Stimulated activated CD8-positive, alpha-beta memory T cell treated with anti-CD3 and anti-CD28 coated beads, Interleukin-7, amount 100 ng/mL, for 24 hours (primary cell): ENCODE data around the gene GOSR2.
"Not testable (repeated sequence)": the region's sequence is repeated elsewhere in the genome, so short reads cannot be mapped to it uniquely, and the experiment has no call there.

ENCODE experiments used
- DNase-seq: peaks from one replicate; pipeline ENCODE4 v3.0.0-alpha.2; 2020; ENCODE audit warnings: low read depth

Gene GOSR2

GRCh38 chr17:46964315-46965265, 41.6 kb downstream of the GOSR2 start:
- no peak for DNase-seq

GRCh38 chr17:46968224-46968834, 45.4 kb downstream of the GOSR2 start:
- DNase-seq: no peak

GRCh38 chr17:46968896-46969295, 45.9 kb downstream of the GOSR2 start:
- DNase-seq: no peak

GRCh38 chr17:46971647-46972300, 48.8 kb downstream of the GOSR2 start:
- DNase-seq: no peak

GRCh38 chr17:46972346-46972745, 49.4 kb downstream of the GOSR2 start:
- no peak for DNase-seq

GRCh38 chr17:46974086-46974485, 51.1 kb downstream of the GOSR2 start:
- no peak for DNase-seq

DNA sequence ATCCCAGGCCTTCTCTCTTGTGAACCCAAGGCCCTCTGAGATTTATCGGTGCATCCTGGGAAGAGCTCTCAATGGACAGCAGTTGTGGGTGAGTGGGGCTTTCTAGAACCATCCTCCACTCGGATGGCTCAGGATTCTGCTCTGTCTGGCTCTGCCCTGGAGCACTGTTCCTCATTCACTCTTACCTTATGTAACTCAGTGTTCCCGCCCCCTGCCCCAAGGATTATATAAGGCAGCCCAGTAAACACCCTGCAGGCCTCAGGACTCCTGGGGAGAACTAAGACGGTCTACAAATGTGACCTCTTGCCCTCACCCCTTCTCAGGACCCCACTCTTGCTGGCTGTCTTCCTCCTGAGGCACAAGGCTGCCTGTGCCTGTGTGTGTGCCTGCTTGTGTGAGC, 52.3 kb downstream of the GOSR2 start:
- DNase-seq: no peak

DNA sequence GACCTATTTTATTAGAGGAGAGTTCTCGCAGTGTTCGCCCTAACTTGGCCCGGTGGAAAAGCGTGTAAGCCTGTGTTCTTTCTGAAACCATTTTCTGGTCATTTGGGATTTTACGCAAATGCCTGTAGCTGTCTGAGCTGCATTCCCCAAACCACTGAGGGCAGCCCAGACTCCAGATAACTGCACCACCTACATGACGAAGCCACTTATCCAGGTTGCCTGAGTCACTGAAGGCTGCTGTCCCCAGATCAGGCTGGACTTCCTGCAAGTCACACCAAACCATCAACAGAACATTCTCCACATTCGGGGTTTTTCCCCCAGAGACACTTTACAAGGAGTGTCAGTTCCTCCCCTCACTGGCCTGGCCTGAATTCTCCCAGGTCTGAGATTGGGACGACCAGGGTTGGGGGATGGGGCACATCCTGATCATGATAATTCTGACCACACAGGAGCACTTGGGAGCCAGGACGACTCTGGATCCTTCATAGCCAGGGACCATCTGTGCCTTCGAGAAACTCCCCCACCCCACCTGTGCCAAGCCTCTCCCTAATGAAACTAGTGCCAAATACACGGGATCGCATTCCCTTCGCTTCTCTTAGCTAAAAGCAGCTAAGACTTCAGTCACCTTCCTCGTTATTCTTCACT, 53.8 kb downstream of the GOSR2 start:
- no peak for DNase-seq

GRCh38 chr17:46977348-46977747, 54.4 kb downstream of the GOSR2 start:
- no peak for DNase-seq

DNA sequence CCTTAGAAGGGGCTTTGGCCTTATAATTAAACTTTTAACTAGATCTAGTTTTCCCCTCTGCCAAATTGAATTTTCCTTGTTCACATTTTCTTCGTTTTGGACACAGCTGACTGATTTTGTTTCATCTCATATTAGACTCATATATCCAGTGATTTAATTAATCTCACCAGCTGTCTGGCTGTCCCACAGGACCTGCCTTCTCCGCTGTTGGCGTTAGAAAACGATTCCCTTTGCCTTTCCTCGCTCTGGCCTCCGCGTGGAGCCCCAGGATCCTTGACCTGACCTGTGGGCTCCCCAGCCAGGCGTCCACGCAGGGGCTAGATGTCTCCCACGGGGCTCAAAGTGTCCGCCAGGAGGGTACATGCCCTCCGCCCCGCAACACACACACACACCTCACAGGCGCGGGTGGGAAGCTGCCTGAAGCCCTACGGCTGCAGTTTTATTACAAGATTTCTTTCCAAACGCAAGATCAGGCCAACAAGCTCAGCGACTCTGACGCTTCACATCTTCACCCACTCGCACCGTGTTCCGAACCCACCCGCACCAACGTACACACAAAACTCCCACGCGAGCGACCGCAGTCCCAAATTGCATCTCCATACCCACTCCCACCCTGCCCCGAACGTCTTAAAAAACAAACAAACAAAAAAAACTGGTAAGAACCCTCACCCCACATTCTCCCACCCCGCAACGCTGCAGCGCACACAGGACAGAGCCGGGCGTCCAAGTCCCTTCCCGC, 55.0 kb downstream of the GOSR2 start:
- no peak for DNase-seq

DNA sequence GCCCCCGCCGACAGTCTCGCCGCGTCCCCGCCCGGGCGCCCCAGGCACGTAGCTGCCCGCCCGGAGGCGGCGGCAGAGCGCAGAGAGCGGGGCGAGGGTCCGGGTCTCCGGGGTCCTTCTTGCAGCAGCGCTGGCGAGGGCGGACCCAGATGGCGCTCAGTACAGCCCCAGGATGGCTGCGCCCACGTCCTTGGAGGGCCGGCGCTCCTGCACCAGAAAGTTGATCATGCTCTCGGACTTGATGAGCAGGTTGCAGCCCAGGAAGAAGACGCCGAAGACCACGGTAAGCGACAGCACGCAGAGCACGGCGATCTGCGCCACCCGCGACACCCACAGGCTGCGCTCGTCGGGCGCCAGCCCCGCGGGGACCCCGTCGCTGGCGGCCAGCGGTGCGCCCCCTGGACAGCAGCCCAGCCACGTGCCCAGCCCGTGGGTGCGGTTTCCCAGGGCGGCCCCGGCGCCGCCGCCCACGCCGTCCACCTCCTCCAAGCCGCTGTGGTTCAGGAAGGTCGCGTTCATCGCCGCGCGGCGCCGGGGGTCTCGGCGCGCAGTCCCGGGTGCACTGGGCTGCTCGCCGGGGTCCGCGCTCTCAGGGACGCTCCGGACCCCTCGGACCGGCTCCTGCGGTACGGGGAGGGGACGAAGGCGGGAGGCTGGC, 55.7 kb downstream of the GOSR2 start:
- no peak for DNase-seq

- DNase-seq: no peak
These were observed 56.3 kb downstream of the GOSR2 start, which contains the start of gene RPRML for GRCh38 chr17:46979147-46979863. Gene RPRML, minus strand, starts transcription at chr17:46979253. Its CDS starts 246 bp downstream, at chr17:46979007.

- DNase-seq: no peak
These were observed 59.6 kb downstream of the GOSR2 start for GRCh38 chr17:46982577-46982976.

DNA sequence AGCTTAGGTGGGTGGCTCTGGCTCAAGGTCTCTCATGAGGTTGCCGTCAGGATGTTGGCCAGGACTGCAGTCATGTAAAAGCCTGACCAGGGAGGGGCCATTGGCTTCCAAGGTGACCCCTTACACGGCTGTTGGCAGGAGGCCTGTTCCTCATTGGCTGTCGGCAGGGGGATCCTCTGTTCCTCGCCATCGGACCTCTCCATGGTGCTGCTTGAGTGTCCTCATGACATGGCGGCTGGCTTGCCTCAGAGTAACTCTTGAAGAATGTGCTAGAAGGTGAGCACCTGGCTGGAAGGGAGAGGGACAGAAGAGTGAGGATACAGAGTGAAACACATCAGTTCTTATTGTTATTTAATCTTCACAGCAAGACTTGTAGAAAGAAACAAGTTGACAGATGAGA, 60.8 kb downstream of the GOSR2 start:
- DNase-seq: no peak

- DNase-seq: no peak
These were observed 61.4 kb downstream of the GOSR2 start for GRCh38 chr17:46984341-46984740.

DNA sequence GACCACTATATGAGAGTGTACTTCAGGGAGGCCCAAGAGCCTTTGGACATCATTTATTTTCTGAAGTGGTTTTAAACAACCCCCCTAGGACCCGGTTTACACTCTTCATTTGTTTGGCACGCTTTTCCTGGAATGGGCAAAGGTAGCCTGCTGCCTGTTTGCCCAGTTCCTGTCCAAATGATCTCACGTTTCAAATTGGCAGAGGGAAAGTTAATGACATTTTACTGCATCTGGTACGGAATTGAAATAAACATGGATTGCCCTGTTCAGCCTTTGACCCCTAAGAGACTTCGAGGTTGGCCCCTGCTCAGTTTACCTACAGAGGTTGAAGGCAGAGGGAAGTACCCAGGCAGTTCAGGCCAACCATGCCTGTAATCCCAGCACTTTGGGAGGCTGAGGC, 61.9 kb downstream of the GOSR2 start:
- DNase-seq: no peak

GRCh38 chr17:46986366-46986765, 63.4 kb downstream of the GOSR2 start:
- DNase-seq: no peak

- DNase-seq: not testable (repeated sequence)
These were observed 65.0 kb downstream of the GOSR2 start for GRCh38 chr17:46987927-46988326.

DNA sequence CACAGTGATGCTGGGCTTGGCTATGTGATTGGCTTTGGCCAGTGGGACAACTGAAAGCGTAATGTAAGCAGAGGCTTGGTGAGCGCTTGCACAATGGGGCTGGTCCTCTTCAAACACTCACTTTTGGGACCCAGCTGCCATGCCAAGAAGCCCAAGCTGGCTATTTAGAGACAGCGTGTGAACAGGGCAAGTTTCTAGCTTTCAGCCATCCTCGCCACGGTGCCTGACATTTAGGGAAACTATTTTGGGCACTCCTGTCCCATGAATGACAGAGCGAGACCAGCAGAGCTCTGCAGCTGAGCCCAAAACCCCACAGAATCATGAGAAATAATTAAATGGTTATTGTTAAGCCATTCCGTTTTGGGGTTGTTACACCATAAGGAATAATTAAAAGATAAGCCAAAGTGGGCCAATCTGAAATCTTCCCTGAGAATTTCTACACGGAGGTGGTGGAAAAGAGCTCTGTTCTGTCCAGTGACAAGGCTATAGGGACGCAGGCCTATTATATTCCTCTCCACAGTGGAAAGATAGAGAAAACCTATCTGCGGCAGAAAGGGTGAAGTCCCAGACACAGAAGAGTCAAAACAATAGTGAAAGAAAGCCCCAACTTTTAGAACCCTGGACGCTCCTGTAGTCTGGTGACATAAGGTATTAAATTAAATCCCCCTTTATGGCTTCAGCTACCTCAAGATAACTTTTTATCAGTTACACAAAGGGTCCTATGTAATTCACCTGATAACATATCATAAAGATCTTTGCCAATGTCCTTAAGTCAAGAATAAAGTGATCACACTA, 66.9 kb downstream of the GOSR2 start:
- no peak for DNase-seq

GRCh38 chr17:46991617-46992016, 68.7 kb downstream of the GOSR2 start:
- no peak for DNase-seq
